NT2/D1 (cell line): ENCODE measurements around the gene CEP72.

Experiments used
- DNase-seq: peaks from one replicate; pipeline ENCODE4 v3.0.0-alpha.2; 2011; ENCODE audit warnings: low read depth, low spot score
- H3K27me3 ChIP-seq: 2 replicates; pipeline ENCODE4 v1.6.0; 2011; ENCODE audit warnings: mild to moderate bottlenecking; ENCODE audit not compliant: insufficient read length, insufficient read depth
- H3K36me3 ChIP-seq: 2 replicates; pipeline ENCODE4 v1.6.1; 2011; ENCODE audit warnings: mild to moderate bottlenecking, low read length, mixed read lengths; ENCODE audit not compliant: insufficient read depth, insufficient read length
- H3K4me1 ChIP-seq: 2 replicates; pipeline ENCODE4 v1.5.1; 2011; ENCODE audit not compliant: insufficient read depth, insufficient read length
- H3K4me3 ChIP-seq: 2 replicates; pipeline ENCODE4 v1.5.1; 2011; ENCODE audit warnings: low read depth; ENCODE audit not compliant: insufficient read length
- H3K9ac ChIP-seq: 2 replicates; pipeline ENCODE4 v1.6.0; 2011; ENCODE audit warnings: low read depth; ENCODE audit not compliant: insufficient read length
- H3K9me3 ChIP-seq: 2 replicates; pipeline ENCODE4 v1.5.1; 2011; ENCODE audit warnings: mild to moderate bottlenecking, low read length; ENCODE audit not compliant: insufficient read depth
- SUZ12 ChIP-seq: IDR thresholded peaks from 2 replicates; pipeline ENCODE4 v1.6.1; 2011; ENCODE audit not compliant: insufficient read length, insufficient read depth; ENCODE audit errors: extremely low read depth
- YY1 ChIP-seq: IDR thresholded peaks from 2 replicates; pipeline ENCODE4 v1.6.1; 2011; ENCODE audit not compliant: insufficient read length, insufficient read depth
- ZNF274 ChIP-seq: IDR thresholded peaks from 2 replicates; pipeline ENCODE4 v1.6.1; 2011; ENCODE audit warnings: mild to moderate bottlenecking, low read depth, low read length

CEP72 gene

GRCh38 chr5:661891-662750 is 50.0 kb downstream of the CEP72 start:
- Histone ChIP-seq H3K27me3 (no peaks in the 10 kb centered on the region), H3K36me3 (peaks cover 81% of the 10 kb centered on the region), H3K9ac (no peak overlapping the region), H3K4me1 (no peaks in the 10 kb centered on the region), H3K4me3 (no peak overlapping the region), H3K9me3 (no peaks in the 10 kb centered on the region)
- TF ChIP-seq ZNF274: no peak
- DNase-seq: no peak

GRCh38 chr5:662751-663435 is 50.8 kb downstream of the CEP72 start:
- no peaks in the 10 kb centered on the region for H3K4me1 ChIP-seq
- H3K4me3 ChIP-seq: no peak overlapping the region
- DNase-seq: no peak
- H3K36me3 ChIP-seq: peaks cover 80% of the 10 kb centered on the region
- H3K27me3 ChIP-seq: no peaks in the 10 kb centered on the region
- TF ChIP-seq YY1: no peak
- TF ChIP-seq SUZ12: no peak
- no peak for TF ChIP-seq ZNF274
- no peak overlapping the region for H3K9ac ChIP-seq
- H3K9me3 ChIP-seq: no peaks in the 10 kb centered on the region

GRCh38 chr5:663436-664342 is 51.5 kb downstream of the CEP72 start:
- no peaks in the 10 kb centered on the region for H3K9me3 ChIP-seq
- H3K36me3 ChIP-seq: peaks cover 82% of the 10 kb centered on the region
- no peak overlapping the region for H3K9ac ChIP-seq
- no peaks in the 10 kb centered on the region for H3K27me3 ChIP-seq
- no peak for DNase-seq
- no peaks in the 10 kb centered on the region for H3K4me1 ChIP-seq
- H3K4me3 ChIP-seq: no peak overlapping the region
- TF ChIP-seq SUZ12: no peak
- TF ChIP-seq YY1: no peak
- TF ChIP-seq ZNF274: no peak

GRCh38 chr5:664343-664993 is 52.3 kb downstream of the CEP72 start:
- Histone ChIP-seq H3K27me3 (no peaks in the 10 kb centered on the region), H3K9ac (no peak overlapping the region), H3K4me1 (peaks cover 3% of the 10 kb centered on the region), H3K36me3 (peaks cover 77% of the 10 kb centered on the region), H3K4me3 (no peak overlapping the region), H3K9me3 (no peaks in the 10 kb centered on the region)
- TF ChIP-seq ZNF274: no peak
- TF ChIP-seq SUZ12: no peak
- no peak for DNase-seq

- Histone ChIP-seq H3K4me1 (peaks cover 5% of the 10 kb centered on the region), H3K27me3 (no peaks in the 10 kb centered on the region), H3K36me3 (peaks cover 72% of the 10 kb centered on the region), H3K4me3 (no peak overlapping the region), H3K9ac (no peak overlapping the region), H3K9me3 (no peaks in the 10 kb centered on the region)
- no peak for DNase-seq
- TF ChIP-seq SUZ12: no peak
- no peak for TF ChIP-seq YY1
- no peak for TF ChIP-seq ZNF274
Observed at GRCh38 chr5:664994-665360, 52.8 kb downstream of the CEP72 start.

- H3K4me3 ChIP-seq: no peak overlapping the region
- no peak for DNase-seq
Observed at GRCh38 chr5:665541-665955, 53.4 kb downstream of the CEP72 start.

More at GRCh38 chr5:665541-665955, 53.4 kb downstream of the CEP72 start:
- Histone ChIP-seq H3K4me1 (peaks cover 5% of the 10 kb centered on the region), H3K9ac (no peak overlapping the region), H3K27me3 (no peaks in the 10 kb centered on the region), H3K9me3 (no peaks in the 10 kb centered on the region), H3K36me3 (peaks cover 68% of the 10 kb centered on the region)
- TF ChIP-seq ZNF274 (no peak), SUZ12 (no peak), YY1 (no peak)
